Activated naive CD4-positive, alpha-beta T cell treated with anti-CD3 and anti-CD28 coated beads for 36 hours (primary cell): ENCODE results near the gene DDX4. TPM values are rescaled to one million over a fixed set of nuclear protein-coding genes. Genes with fewer than 3 reads are reported as not detected.

Experiments used
- CTCF ChIA-PET: fragments of 350-600 bp; sonication (Branson Sonifier 250); formaldehyde crosslinking; loops from one replicate; lab custom pipeline; 2021; ENCODE audit warnings: antibody characterized with exemption; lab: Charles Lee
- DNase-seq: peaks from one replicate; pipeline ENCODE4 v3.0.0-alpha.2; 2020
- H3K27ac Mint-ChIP-seq: one replicate; pipeline ENCODE4 v1.8.0; 2021; ENCODE audit warnings: mild to moderate bottlenecking, mixed read lengths
- H3K27me3 Mint-ChIP-seq: one replicate; pipeline ENCODE4 v1.8.0; 2021; ENCODE audit warnings: low read depth, mixed read lengths
- H3K36me3 Mint-ChIP-seq: one replicate; pipeline ENCODE4 v1.8.0; 2021; ENCODE audit warnings: low read depth, mixed read lengths
- H3K4me1 Mint-ChIP-seq: one replicate; pipeline ENCODE4 v1.8.0; 2021; ENCODE audit warnings: low read depth, mixed read lengths
- H3K4me3 Mint-ChIP-seq: one replicate; pipeline ENCODE4 v1.8.0; 2021; ENCODE audit warnings: mild to moderate bottlenecking, moderate library complexity, mixed read lengths
- H3K9me3 Mint-ChIP-seq: one replicate; pipeline ENCODE4 v1.8.0; 2021; ENCODE audit warnings: mixed read lengths
- intact Hi-C: fragments of 100-400 bp; cut with micrococcal nuclease; formaldehyde crosslinking; loops from one replicate; pipeline ENCODE4 v1.15.1; 2023
- total RNA-seq, 2 experiments: library from RNA; stranded (reverse); gene quantifications; one replicate each; pipeline ENCODE4 v1.2.3, GENCODE V29; 2021

DDX4 gene
- total RNA-seq, 2 experiments from 2014 or later = 0.31 TPM; not detected in 1

DNA sequence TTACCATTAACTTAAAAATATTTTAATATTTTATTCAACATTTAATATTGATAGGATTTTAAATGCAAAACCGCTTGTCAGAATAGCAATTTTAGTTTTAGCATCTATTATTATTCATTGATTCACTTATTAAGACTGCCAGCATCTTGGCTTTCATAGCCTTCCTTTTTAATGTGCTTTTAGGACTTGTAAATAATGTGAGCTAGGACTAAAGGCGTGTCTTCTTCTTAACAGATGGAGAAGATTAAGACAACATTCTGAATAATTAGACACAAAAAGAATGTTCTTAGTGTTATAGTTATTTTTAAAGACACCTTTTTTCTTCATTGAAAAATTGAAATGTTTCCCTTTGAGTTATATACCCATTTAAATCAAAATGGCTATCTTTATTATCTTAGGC is 120.2 kb downstream of the DDX4 start:
- Mint-ChIP-seq H3K27me3 (no peaks in the 10 kb centered on the region), H3K4me3 (no peak overlapping the region), H3K27ac (no peak overlapping the region), H3K4me1 (peaks cover 34% of the 10 kb centered on the region), H3K36me3 (no peaks in the 10 kb centered on the region), H3K9me3 (peaks cover 3% of the 10 kb centered on the region)
- no peak for DNase-seq
- CTCF ChIA-PET = no interaction called here
- intact Hi-C loops = loop anchor here (5.0 to 10.0 kb wide), 2 partner anchors 469 to 833 kb away; partner anchors contain the start of gene GZMK

DNA sequence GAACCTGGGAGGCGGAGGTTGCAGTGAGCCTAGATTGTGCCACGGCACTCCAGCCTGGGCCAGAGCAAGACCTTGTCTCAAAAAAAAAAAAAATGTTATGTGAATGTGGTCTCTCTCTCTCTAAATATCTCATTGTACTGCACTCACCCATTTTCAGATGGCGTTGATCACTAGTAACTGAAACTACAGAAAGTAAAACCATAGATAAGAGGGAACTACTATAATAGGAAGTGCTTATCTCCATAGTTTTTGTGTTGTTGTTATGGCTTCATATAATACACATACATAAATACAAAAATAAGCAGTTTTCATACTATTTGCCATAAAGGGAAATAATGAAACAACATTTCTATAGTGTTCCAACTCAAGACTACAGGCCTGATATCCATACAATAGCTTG is 122.4 kb downstream of the DDX4 start:
- no peaks in the 10 kb centered on the region for H3K27me3 Mint-ChIP-seq
- intact Hi-C loops = loop anchor here (10.0 kb wide), 1 partner anchor 1315 kb away; the partner anchor contains the start of gene GPBP1
- no peak overlapping the region for H3K4me3 Mint-ChIP-seq
- DNase-seq = no peak
- H3K4me1 Mint-ChIP-seq = peaks cover 28% of the 10 kb centered on the region
- peaks cover 3% of the 10 kb centered on the region for H3K9me3 Mint-ChIP-seq
- CTCF ChIA-PET = no interaction called here
- H3K36me3 Mint-ChIP-seq = no peaks in the 10 kb centered on the region
- no peak overlapping the region for H3K27ac Mint-ChIP-seq

DNA sequence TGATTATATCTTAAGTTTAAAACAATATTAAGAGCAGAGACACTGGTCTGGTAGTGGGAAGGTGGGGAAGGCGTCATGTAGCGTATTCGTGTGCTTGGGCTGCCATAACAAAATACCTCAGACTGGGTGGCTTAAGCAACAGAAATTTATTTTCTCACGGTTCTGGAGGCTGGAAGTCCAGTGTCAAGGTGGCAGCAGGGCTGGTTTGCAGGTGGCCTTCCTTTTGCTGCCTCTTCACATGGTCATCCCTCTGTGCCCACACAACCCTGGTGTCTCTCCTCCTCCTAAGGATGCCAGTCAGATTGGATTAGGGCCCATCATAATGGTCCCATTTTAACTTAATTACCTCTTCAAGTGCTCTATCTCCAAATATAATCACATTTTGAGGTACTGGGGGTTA is 122.8 kb downstream of the DDX4 start:
- Mint-ChIP-seq H3K27ac (no peak overlapping the region), H3K4me1 (peaks cover 26% of the 10 kb centered on the region), H3K27me3 (no peaks in the 10 kb centered on the region), H3K4me3 (no peak overlapping the region), H3K9me3 (peaks cover 3% of the 10 kb centered on the region), H3K36me3 (no peaks in the 10 kb centered on the region)
- no peak for DNase-seq
- CTCF ChIA-PET = no interaction called here
- intact Hi-C loops = loop anchor here (10.0 kb wide), 1 partner anchor 1314 kb away; the partner anchor contains the start of gene GPBP1

GRCh38 chr5:55864606-55865541 is 127.0 kb downstream of the DDX4 start:
- peak; percentile 34 for DNase-seq
- peaks cover 28% of the 10 kb centered on the region for H3K4me1 Mint-ChIP-seq
- H3K36me3 Mint-ChIP-seq = no peaks in the 10 kb centered on the region
- intact Hi-C loops = loop anchor here (5.0 to 10.0 kb wide), 5 partner anchors 57 to 1310 kb away; partner anchors contain the start of genes DHX29, GPBP1 and MTREX
- peaks cover 3% of the 10 kb centered on the region for H3K9me3 Mint-ChIP-seq
- no peak overlapping the region for H3K27ac Mint-ChIP-seq
- H3K4me3 Mint-ChIP-seq = no peak overlapping the region
- CTCF ChIA-PET = interaction anchor here (0.6 to 0.7 kb wide), 2 partner anchors 46 to 401 kb away, joined by 3 read pairs; no protein-coding TSS in a partner anchor
- H3K27me3 Mint-ChIP-seq = no peaks in the 10 kb centered on the region

- H3K27me3 Mint-ChIP-seq = no peaks in the 10 kb centered on the region
Measured at GRCh38 chr5:55865831-55866230, 128.0 kb downstream of the DDX4 start.

DNA sequence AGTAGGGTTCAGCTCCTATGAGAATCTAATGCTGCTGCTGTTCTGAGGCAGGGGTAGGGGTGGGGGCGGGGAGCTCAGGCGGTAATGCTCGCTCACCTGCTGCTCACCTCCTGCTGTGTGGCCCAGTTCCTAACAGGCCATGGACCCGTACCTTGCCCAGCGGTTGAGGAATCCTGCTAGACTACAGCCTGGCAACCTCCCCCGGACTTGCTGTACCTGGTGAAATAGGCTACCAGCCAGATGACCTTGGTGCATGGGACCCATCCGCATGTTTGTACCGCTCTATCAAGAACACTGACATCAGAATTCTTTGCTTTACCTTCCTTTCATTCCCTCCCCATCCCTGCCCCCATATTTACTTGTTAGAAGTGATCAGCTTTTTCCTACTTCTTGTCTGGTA is 128.6 kb downstream of the DDX4 start:
- Mint-ChIP-seq H3K9me3 (peaks cover 2% of the 10 kb centered on the region), H3K4me3 (no peak overlapping the region), H3K4me1 (peaks cover 28% of the 10 kb centered on the region), H3K27me3 (no peaks in the 10 kb centered on the region), H3K27ac (no peak overlapping the region), H3K36me3 (no peaks in the 10 kb centered on the region)
- intact Hi-C loops = loop anchor here (5.0 to 10.0 kb wide), 5 partner anchors 56 to 1308 kb away; partner anchors contain the start of genes DHX29, GPBP1 and MTREX
- CTCF ChIA-PET = no interaction called here
- DNase-seq = no peak

More at GRCh38 chr5:55865831-55866230, 128.0 kb downstream of the DDX4 start:
- DNase-seq = no peak
- Mint-ChIP-seq H3K9me3 (peaks cover 3% of the 10 kb centered on the region), H3K4me1 (peaks cover 28% of the 10 kb centered on the region), H3K27ac (no peak overlapping the region), H3K4me3 (no peak overlapping the region), H3K36me3 (no peaks in the 10 kb centered on the region)
- CTCF ChIA-PET = interaction anchor here (0.6 to 0.7 kb wide), 2 partner anchors 47 to 402 kb away, joined by 3 read pairs; no protein-coding TSS in a partner anchor
- intact Hi-C loops = loop anchor here (5.0 to 10.0 kb wide), 5 partner anchors 56 to 1309 kb away; partner anchors contain the start of genes DHX29, GPBP1 and MTREX

Other genes starting within 250 kb of the DDX4 start
- 1 to 10 TPM; 7.3 to 8.3 TPM for gene PLPP1, start 203.1 kb upstream of the DDX4 start, total RNA-seq
- 10 to 100 TPM in 1 of 2 experiments, 1 to 10 TPM in 1; 9.2 to 10.1 TPM for gene SLC38A9, start 25.7 kb upstream of the DDX4 start, total RNA-seq
- gene IL31RA, start 113.3 kb downstream of the DDX4 start, total RNA-seq = under 1 TPM; 0.31 to 0.32 TPM